ENCODE data around the gene GGNBP2. TPM values are rescaled to one million over a fixed set of nuclear protein-coding genes. Genes with fewer than 3 reads are reported as not detected.
A peak's percentile ranks its signal among the peaks of the same experiment; 100 is the strongest.

GGNBP2 gene
- polyA plus RNA-seq, 1 of the 3 experiments (the other 2 are of a cell fraction): 79.3 TPM

DNA sequence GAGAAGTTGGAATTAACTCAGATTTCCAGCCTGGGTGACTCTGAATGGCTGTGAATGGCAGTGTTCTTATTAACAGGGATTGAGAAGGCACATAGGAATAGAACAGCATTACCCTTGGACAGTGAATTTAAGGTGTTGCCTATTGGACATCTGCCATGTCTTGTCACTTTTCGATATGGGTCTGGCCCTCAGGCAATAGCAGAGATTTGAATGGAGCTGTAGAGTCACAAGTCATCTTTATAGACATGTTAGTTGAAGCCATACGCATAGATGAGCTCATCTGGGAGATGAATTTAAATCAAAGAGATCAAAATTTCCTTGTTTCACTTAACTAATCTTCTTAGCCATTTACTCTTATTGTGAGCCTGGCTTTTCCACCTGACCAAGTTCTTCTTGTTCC is 32.1 kb downstream of the GGNBP2 start (continued):
- TF ChIP-seq, protein P1, sequence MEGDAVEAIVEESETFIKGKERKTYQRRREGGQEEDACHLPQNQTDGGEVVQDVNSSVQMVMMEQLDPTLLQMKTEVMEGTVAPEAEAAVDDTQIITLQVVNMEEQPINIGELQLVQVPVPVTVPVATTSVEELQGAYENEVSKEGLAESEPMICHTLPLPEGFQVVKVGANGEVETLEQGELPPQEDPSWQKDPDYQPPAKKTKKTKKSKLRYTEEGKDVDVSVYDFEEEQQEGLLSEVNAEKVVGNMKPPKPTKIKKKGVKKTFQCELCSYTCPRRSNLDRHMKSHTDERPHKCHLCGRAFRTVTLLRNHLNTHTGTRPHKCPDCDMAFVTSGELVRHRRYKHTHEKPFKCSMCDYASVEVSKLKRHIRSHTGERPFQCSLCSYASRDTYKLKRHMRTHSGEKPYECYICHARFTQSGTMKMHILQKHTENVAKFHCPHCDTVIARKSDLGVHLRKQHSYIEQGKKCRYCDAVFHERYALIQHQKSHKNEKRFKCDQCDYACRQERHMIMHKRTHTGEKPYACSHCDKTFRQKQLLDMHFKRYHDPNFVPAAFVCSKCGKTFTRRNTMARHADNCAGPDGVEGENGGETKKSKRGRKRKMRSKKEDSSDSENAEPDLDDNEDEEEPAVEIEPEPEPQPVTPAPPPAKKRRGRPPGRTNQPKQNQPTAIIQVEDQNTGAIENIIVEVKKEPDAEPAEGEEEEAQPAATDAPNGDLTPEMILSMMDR (IDR thresholded peaks at IDR 0.05): no peak
- TF ChIP-seq GABPA (IDR thresholded peaks at IDR 0.05; ENCODE audit: low read depth): no peak
- no peak for TF ChIP-seq TAF1 (IDR thresholded peaks at IDR 0.05; ENCODE audit: borderline replicate concordance, low read depth, low read length)
- TF ChIP-seq RAD21 (IDR thresholded peaks at IDR 0.05; ENCODE audit: low read length): no peak
- TF ChIP-seq RXRA (IDR thresholded peaks at IDR 0.05; ENCODE audit: borderline replicate concordance, low read depth): no peak
- TF ChIP-seq, protein P2, sequence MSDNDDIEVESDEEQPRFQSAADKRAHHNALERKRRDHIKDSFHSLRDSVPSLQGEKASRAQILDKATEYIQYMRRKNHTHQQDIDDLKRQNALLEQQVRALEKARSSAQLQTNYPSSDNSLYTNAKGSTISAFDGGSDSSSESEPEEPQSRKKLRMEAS (IDR thresholded peaks at IDR 0.05; ENCODE audit: low read depth): no peak

DNA sequence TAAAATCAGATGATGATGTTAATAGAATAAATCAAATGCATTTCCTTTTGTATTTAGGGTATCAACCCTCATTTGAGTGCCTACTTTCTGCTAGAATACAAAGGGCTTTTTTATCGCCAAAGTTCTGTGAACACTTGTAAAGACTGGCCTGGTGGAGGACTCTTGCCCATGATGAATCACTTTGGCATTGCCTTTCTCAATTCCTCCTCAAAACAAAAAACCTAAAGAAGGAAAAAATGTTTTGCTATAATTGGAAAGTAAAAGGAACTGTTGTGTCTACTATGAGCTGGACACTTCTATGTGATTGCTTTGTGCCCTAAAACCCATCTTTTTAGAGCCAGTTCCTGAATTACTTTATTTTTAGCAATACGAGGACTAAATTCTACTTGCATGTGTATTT is 34.0 kb downstream of the GGNBP2 start:
- peaks cover 68% of the 10 kb centered on the region for H3K79me2 ChIP-seq (ENCODE audit: insufficient read depth)
- ChIA-PET POLR2A (no interaction called here), CTCF (interaction anchor here (0.9 kb wide), 1 partner anchor 469 kb away, joined by 3 read pairs; no protein-coding TSS in a partner anchor)
- H2AFZ ChIP-seq (ENCODE audit: low read depth): no peak overlapping the region
- no peaks in the 10 kb centered on the region for H3K27me3 ChIP-seq (ENCODE audit: insufficient read depth)
- H3K27ac ChIP-seq (ENCODE audit: low read depth in 2 of 2, low read length in 1 of 2): no peak overlapping the region
- peaks cover 37 to 56% of the 10 kb centered on the region in 2 experiments for H3K36me3 ChIP-seq (replicated peaks in 1 of 2; ENCODE audit: control insufficient read depth in 1 of 2, insufficient read depth in 2 of 2, low read length in 1 of 2)
- no peak for DNase-seq
- no peak overlapping the region for H3K4me3 ChIP-seq (ENCODE audit: low read depth in 2 of 2, low read length in 1 of 2)
- H3K9ac ChIP-seq: no peak overlapping the region
- H3K9me2 ChIP-seq: no peaks in the 10 kb centered on the region
- 0 out of 2 replicates have a peak overlapping the region, but pooled peaks have one; percentile 10 for H3K4me2 ChIP-seq
- TF ChIP-seq, protein P3, sequence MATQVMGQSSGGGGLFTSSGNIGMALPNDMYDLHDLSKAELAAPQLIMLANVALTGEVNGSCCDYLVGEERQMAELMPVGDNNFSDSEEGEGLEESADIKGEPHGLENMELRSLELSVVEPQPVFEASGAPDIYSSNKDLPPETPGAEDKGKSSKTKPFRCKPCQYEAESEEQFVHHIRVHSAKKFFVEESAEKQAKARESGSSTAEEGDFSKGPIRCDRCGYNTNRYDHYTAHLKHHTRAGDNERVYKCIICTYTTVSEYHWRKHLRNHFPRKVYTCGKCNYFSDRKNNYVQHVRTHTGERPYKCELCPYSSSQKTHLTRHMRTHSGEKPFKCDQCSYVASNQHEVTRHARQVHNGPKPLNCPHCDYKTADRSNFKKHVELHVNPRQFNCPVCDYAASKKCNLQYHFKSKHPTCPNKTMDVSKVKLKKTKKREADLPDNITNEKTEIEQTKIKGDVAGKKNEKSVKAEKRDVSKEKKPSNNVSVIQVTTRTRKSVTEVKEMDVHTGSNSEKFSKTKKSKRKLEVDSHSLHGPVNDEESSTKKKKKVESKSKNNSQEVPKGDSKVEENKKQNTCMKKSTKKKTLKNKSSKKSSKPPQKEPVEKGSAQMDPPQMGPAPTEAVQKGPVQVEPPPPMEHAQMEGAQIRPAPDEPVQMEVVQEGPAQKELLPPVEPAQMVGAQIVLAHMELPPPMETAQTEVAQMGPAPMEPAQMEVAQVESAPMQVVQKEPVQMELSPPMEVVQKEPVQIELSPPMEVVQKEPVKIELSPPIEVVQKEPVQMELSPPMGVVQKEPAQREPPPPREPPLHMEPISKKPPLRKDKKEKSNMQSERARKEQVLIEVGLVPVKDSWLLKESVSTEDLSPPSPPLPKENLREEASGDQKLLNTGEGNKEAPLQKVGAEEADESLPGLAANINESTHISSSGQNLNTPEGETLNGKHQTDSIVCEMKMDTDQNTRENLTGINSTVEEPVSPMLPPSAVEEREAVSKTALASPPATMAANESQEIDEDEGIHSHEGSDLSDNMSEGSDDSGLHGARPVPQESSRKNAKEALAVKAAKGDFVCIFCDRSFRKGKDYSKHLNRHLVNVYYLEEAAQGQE (IDR thresholded peaks at IDR 0.05; ENCODE audit: low read depth, low read length): no peak
- TF ChIP-seq ELF1 (IDR thresholded peaks at IDR 0.05) (no peak), GABPA (IDR thresholded peaks at IDR 0.05; ENCODE audit: low read depth) (no peak), TEAD4 (IDR thresholded peaks at IDR 0.05; ENCODE audit: borderline replicate concordance, insufficient read depth) (no peak), MEF2A (IDR thresholded peaks at IDR 0.05; ENCODE audit: borderline replicate concordance, low read depth) (no peak), FOSL2 (IDR thresholded peaks at IDR 0.05; ENCODE audit: borderline replicate concordance, low read depth) (no peak), FOXJ3 (CRISPR knock-in tag; IDR thresholded peaks at IDR 0.05) (no peak), RCOR1 (IDR thresholded peaks at IDR 0.05; ENCODE audit: low read length) (no peak), TCF12 (IDR thresholded peaks at IDR 0.05) (no peak), EP300 (IDR thresholded peaks at IDR 0.05; ENCODE audit: borderline replicate concordance in 1 of 2, low read depth in 1 of 2, low read length in 1 of 2) (no peak), TAF1 (IDR thresholded peaks at IDR 0.05; ENCODE audit: borderline replicate concordance, low read depth, low read length) (no peak), EZH2phosphoT487 (IDR thresholded peaks at IDR 0.05; ENCODE audit: borderline replicate concordance, low read depth) (no peak)
- TF ChIP-seq, protein P4, sequence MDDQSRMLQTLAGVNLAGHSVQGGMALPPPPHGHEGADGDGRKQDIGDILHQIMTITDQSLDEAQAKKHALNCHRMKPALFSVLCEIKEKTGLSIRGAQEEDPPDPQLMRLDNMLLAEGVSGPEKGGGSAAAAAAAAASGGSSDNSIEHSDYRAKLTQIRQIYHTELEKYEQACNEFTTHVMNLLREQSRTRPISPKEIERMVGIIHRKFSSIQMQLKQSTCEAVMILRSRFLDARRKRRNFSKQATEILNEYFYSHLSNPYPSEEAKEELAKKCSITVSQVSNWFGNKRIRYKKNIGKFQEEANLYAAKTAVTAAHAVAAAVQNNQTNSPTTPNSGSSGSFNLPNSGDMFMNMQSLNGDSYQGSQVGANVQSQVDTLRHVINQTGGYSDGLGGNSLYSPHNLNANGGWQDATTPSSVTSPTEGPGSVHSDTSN (IDR thresholded peaks at IDR 0.05): no peak
- TF ChIP-seq, protein P2 (IDR thresholded peaks at IDR 0.05; ENCODE audit: low read depth): no peak
- peaks cover 43% of the 10 kb centered on the region for H4K20me1 ChIP-seq (ENCODE audit: insufficient read depth)
- peaks cover 9% of the 10 kb centered on the region for H3F3A ChIP-seq (replicated peaks; ENCODE audit: insufficient read depth)
- 98% methylated on average over 2 of the region's 2 CpGs for WGBS (ENCODE audit: low lambda C conversion rate)
- no peaks in the 10 kb centered on the region for H3K9me3 ChIP-seq
- no peaks in the 10 kb centered on the region for H3K4me1 ChIP-seq (ENCODE audit: control insufficient read depth in 1 of 2, insufficient read depth in 2 of 2, low read depth in 1 of 2, low read length in 1 of 2)
